IMR-90 (cell line): ENCODE results near the gene SLC38A4. TPM values are rescaled to one million over a fixed set of nuclear protein-coding genes. Genes with fewer than 3 reads are reported as not detected.

Experiments
- ATAC-seq: fragments of 200-7000 bp; cut with Tn5 transposase; 2 replicates; pipeline ENCODE4 v1.9.1; 2020; ENCODE audit warnings: low read depth, mild to moderate bottlenecking, moderate library complexity
- BruUV-seq: library from RNA; stranded (reverse); fragments of 400-500 nt; replicated peaks from 2 replicates; lab custom pipeline; 2021; lab: Mats Ljungman, UMichigan
- CTCF ChIA-PET: fragments of 300-600 bp; formaldehyde crosslinking; extraction: SDS; loops from one replicate; lab custom pipeline; 2021; ENCODE audit warnings: antibody characterized with exemption; lab: Yijun Ruan, JAX
- POLR2A ChIA-PET: fragments of 300-600 bp; sonication (Branson Sonifier 250); formaldehyde crosslinking; loops from one replicate; lab custom pipeline; 2022; ENCODE audit warnings: antibody characterized with exemption; ENCODE audit not compliant: unreplicated experiment; lab: Charles Lee
- DNase-seq: peaks from one replicate; pipeline ENCODE4 v3.0.0; 2013
- H2AFZ ChIP-seq: replicated peaks from 2 replicates; pipeline ENCODE3; 2013; ENCODE audit warnings: low read length, mild to moderate bottlenecking; ENCODE audit not compliant: poor library complexity
- H2AK5ac ChIP-seq: 2 replicates; pipeline ENCODE4 v1.6.1; 2013; ENCODE audit warnings: low read depth, low read length, inconsistent platforms
- H2AK9ac ChIP-seq: replicated peaks from 2 replicates; pipeline ENCODE3; 2013; ENCODE audit warnings: mild to moderate bottlenecking, low read depth, low read length, moderate library complexity; ENCODE audit not compliant: poor library complexity
- H2BK120ac ChIP-seq: 2 replicates; pipeline ENCODE4 v1.6.1; 2013; ENCODE audit warnings: low read depth, low read length, inconsistent platforms
- H2BK15ac ChIP-seq: 3 replicates; pipeline ENCODE4 v1.6.1; 2013; ENCODE audit warnings: low read depth, low read length, inconsistent platforms
- H2BK20ac ChIP-seq: 2 replicates; pipeline ENCODE4 v1.6.1; 2013; ENCODE audit warnings: low read depth, mild to moderate bottlenecking, inconsistent platforms, low read length, moderate library complexity
- H2BK5ac ChIP-seq: 2 replicates; pipeline ENCODE4 v1.6.1; 2013; ENCODE audit warnings: mild to moderate bottlenecking, low read depth, low read length, inconsistent platforms; ENCODE audit not compliant: poor library complexity, severe bottlenecking
- H3K14ac ChIP-seq: replicated peaks from 2 replicates; pipeline ENCODE4 v1.6.1; 2013; ENCODE audit warnings: low read depth, low read length, inconsistent platforms
- H3K18ac ChIP-seq: 2 replicates; pipeline ENCODE4 v1.6.1; 2013; ENCODE audit warnings: low read depth, low read length, control low read depth
- H3K23ac ChIP-seq: 2 replicates; pipeline ENCODE4 v1.6.1; 2013; ENCODE audit warnings: low read depth, low read length, inconsistent platforms
- H3K27ac ChIP-seq: 2 replicates; pipeline ENCODE4 v1.5.1; 2013; ENCODE audit warnings: mild to moderate bottlenecking, control low read depth, low read length; ENCODE audit not compliant: insufficient read depth
- H3K27me3 ChIP-seq: 2 replicates; pipeline ENCODE4 v1.6.1; 2013; ENCODE audit warnings: low read length; ENCODE audit not compliant: control insufficient read depth, insufficient read depth
- H3K36me3 ChIP-seq: 2 replicates; pipeline ENCODE4 v1.6.1; 2013; ENCODE audit warnings: low read length, mixed read lengths; ENCODE audit not compliant: control insufficient read depth, insufficient read depth
- H3K4ac ChIP-seq: 2 replicates; pipeline ENCODE4 v1.6.1; 2013; ENCODE audit warnings: low read depth, low read length, inconsistent platforms
- H3K4me1 ChIP-seq: 2 replicates; pipeline ENCODE4 v1.6.1; 2013; ENCODE audit warnings: low read length, mixed read lengths; ENCODE audit not compliant: control insufficient read depth, insufficient read depth
- H3K4me2 ChIP-seq: 2 replicates; pipeline ENCODE4 v1.6.1; 2013; ENCODE audit warnings: low read depth, mild to moderate bottlenecking, control low read depth, low read length, moderate library complexity
- H3K4me3 ChIP-seq: 2 replicates; pipeline ENCODE4 v1.5.1; 2013; ENCODE audit warnings: low read depth, mild to moderate bottlenecking, control low read depth, low read length, moderate library complexity; ENCODE audit not compliant: insufficient read depth
- H3K56ac ChIP-seq: 2 replicates; pipeline ENCODE4 v1.6.1; 2013; ENCODE audit warnings: low read length, inconsistent platforms; ENCODE audit not compliant: insufficient read depth; ENCODE audit errors: extremely low read depth
- H3K79me1 ChIP-seq, 2 experiments: 2 replicates each; pipeline ENCODE4 v1.6.1; 2013; ENCODE audit warnings: low read length in 2 of 2, inconsistent platforms in 1 of 2, low read depth in 1 of 2
- H3K9ac ChIP-seq: 2 replicates; pipeline ENCODE4 v1.6.1; 2013; ENCODE audit warnings: low read depth, low read length, control low read depth
- H3K9me1 ChIP-seq: 2 replicates; pipeline ENCODE4 v1.6.1; 2013; ENCODE audit warnings: low read length, inconsistent platforms; ENCODE audit not compliant: insufficient read depth
- H3K9me3 ChIP-seq: 2 replicates; pipeline ENCODE4 v1.6.1; 2013; ENCODE audit warnings: low read length; ENCODE audit not compliant: control insufficient read depth, insufficient read depth
- H4K20me1 ChIP-seq: 2 replicates; pipeline ENCODE4 v1.6.1; 2013; ENCODE audit warnings: low read length, inconsistent platforms; ENCODE audit not compliant: insufficient read depth
- H4K5ac ChIP-seq: 2 replicates; pipeline ENCODE4 v1.6.1; 2013; ENCODE audit warnings: mild to moderate bottlenecking, low read depth, low read length, control low read depth
- H4K8ac ChIP-seq, 2 experiments: 2 replicates each; pipeline ENCODE4 v1.6.1; 2013; ENCODE audit warnings: low read depth in 2 of 2, low read length in 2 of 2, control low read depth in 1 of 2, inconsistent platforms in 1 of 2
- H4K91ac ChIP-seq: 2 replicates; pipeline ENCODE4 v1.6.1; 2013; ENCODE audit warnings: low read depth, low read length, inconsistent platforms; ENCODE audit not compliant: insufficient read depth
- BHLHE40 ChIP-seq: fragments of 150-350 bp; IDR thresholded peaks from 2 replicates; pipeline ENCODE4 v1.6.1; 2016; ENCODE audit warnings: mild to moderate bottlenecking, low read depth, low read length
- FOS ChIP-seq: fragments of 150-350 bp; IDR thresholded peaks from 2 replicates; pipeline ENCODE4 v1.6.1; 2016; ENCODE audit warnings: low read depth, low read length
- MXI1 ChIP-seq: IDR thresholded peaks from 2 replicates; pipeline ENCODE4 v1.6.1; 2012; ENCODE audit warnings: low read depth, mild to moderate bottlenecking, low read length, moderate library complexity, borderline replicate concordance
- SMC3 ChIP-seq: fragments of 150-350 bp; IDR thresholded peaks from 2 replicates; pipeline ENCODE4 v1.6.1; 2016; ENCODE audit warnings: low read depth, mild to moderate bottlenecking, antibody characterized with exemption, low read length, moderate library complexity
- WGBS, 2 experiments: methylation state at CpG; one replicate each; pipeline versions ENCODE4 v1.1.5 to v1.1.7; 2013; ENCODE audit warnings: missing lambda C conversion rate in 2 of 2; ENCODE audit not compliant: insufficient read length in 1 of 2; ENCODE audit errors: extremely low coverage in 2 of 2; 5-methylcytosine and 5-hydroxymethylcytosine counted together
- dilution Hi-C: fragments of 300-500 bp; cut with HindIII; formaldehyde crosslinking; loops from one replicate; pipeline ENCODE4 v1.14.3; 2018; ENCODE audit warnings: low sequenced_read_pairs; ENCODE audit not compliant: unreplicated experiment
- in situ Hi-C: fragments of 300-500 bp; cut with MboI; formaldehyde crosslinking; loops from 3 replicates; pipeline ENCODE4 v1.14.3; 2019; ENCODE audit warnings: low sequenced_read_pairs, inconsistent platforms, mixed read lengths
- intact Hi-C: fragments of 100-400 bp; cut with micrococcal nuclease; formaldehyde crosslinking; loops from 2 replicates; pipeline ENCODE4 v1.10.0; 2022
- polyA plus RNA-seq, 3 experiments: library from polyadenylated mRNA; depleted of rRNA; stranded (reverse); fragments of >200 nt; gene quantifications; 2 replicates each; pipeline ENCODE4 v1.2.3, GENCODE V29; 2012; ENCODE audit warnings: low replicate concordance in 1 of 3
- total RNA-seq: library from RNA; depleted of rRNA; stranded (reverse); fragments of >200 nt; gene quantifications from 2 replicates; pipeline ENCODE4 v1.2.3, GENCODE V29; 2012

SLC38A4 gene
- total and polyA plus RNA-seq, 2 of the 4 experiments (the other 2 are of a cell fraction) = 2.3 to 2.7 TPM

DNA sequence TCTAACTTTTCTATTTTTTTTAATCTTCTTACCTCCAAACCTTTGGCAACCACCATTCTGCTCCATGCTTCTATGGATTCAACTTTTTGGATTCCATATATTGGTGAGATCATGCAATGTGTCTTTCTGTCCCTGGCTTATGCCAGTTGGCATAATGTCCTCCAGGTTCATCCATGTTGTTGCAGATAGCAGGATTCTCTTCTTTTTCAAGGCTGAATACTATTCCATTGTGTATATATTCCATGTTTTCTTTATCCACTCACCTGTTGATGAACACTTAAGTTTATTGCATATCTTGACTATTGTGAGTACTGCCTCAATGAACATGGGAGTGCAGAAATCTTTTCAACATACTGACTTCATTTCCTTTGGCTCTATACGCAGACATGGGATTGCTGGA is 21.2 kb upstream of the SLC38A4 start:
- Histone ChIP-seq H3K23ac (no peak overlapping the region), H3K79me1 (no peaks in the 10 kb centered on the region), H4K5ac (no peak overlapping the region), H3K9ac (no peak overlapping the region), H2BK120ac (no peak overlapping the region), H3K4me3 (no peak overlapping the region), H3K4ac (no peak overlapping the region), H2BK20ac (no peak overlapping the region), H2BK15ac (no peak overlapping the region), H3K9me3 (no peaks in the 10 kb centered on the region), H2BK5ac (no peak overlapping the region), H2AK9ac (no peak overlapping the region), H3K4me1 (peaks cover 3% of the 10 kb centered on the region), H2AK5ac (no peak overlapping the region), H3K27me3 (no peaks in the 10 kb centered on the region), H3K14ac (no peak overlapping the region), H4K20me1 (no peaks in the 10 kb centered on the region), H3K4me2 (no peak overlapping the region), H3K18ac (no peak overlapping the region), H2AFZ (no peak overlapping the region), H4K8ac (no peak overlapping the region), H3K36me3 (no peaks in the 10 kb centered on the region), H3K9me1 (no peaks in the 10 kb centered on the region), H3K56ac (no peak overlapping the region), H3K27ac (no peak overlapping the region), H4K91ac (no peak overlapping the region)
- ATAC-seq (no peak), DNase-seq (no peak)
- ChIA-PET POLR2A (no interaction called here), CTCF (no interaction called here)
- intact Hi-C loops (no loop called here), dilution Hi-C loops (no loop called here), in situ Hi-C loops (no loop called here)
- no TSS peak for BruUV-seq
- TF ChIP-seq FOS (no peak), MXI1 (no peak), SMC3 (no peak), BHLHE40 (no peak)
- no CpG with 5 or more reads among the region's 1 CpG for WGBS, 2 experiments
